Muscle of arm (tissue), 12 donors: ENCODE data around the gene ZNF236. TPM values are rescaled to one million over a fixed set of nuclear protein-coding genes. Genes with fewer than 3 reads are reported as not detected.

Source experiments
- DNase-seq: peaks from one replicate; pipeline ENCODE4 v3.0.0-alpha.2; 2013
- polyA plus RNA-seq, 12 donors: library from polyadenylated mRNA; unstranded; fragments of 120-200 nt; gene quantifications; one replicate each; pipeline ENCODE4 v1.2.1, GENCODE V29; 2013; ENCODE audit not compliant: insufficient read length in 12 of 12

ZNF236 gene
- polyA plus RNA-seq, 12 donors = 5.9 to 14.8 (median 7.3) TPM; not detected in 1

DNA sequence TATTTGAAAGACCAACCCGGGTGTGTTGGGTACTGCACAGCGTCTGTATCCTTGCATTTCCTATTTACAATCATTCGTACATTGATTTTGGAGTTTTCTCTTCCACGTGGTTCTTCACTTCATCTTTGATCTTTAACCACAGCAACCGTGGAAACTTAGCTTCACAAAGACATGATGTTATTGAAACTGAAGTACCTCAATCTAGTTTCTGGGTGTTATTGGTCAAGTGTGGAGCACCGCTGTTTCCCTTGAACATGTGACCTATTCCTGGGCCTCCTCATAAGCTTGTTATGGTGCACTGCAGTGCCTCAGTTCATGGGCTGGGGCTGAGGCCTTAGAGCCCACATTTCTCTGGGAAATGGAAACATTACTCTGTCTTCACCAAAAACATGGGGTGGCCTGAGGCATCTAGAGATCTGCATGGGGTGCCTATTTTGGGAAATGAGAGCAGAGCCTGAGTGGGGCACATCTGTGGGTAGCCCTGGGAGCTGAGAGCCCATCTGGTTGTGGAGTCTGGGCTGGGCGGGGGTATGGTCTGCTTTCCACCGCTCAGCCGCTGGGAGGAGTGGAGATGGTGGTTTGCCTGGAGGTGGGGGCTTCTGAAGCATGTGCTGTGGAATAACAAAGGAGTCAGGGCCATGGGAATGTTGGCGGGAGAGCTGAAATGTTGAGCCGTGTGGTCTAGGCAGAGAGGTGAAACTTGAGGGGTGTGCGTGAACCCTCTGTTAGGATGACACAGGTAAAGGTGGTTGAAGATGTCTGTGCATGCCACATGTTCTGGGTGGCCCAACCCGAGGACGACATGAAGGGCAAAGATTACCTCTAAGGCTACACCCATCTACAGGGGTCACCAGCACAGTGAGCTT is 37.4 kb downstream of the ZNF236 start:
- no peak for DNase-seq

- DNase-seq = no peak
Observed at GRCh38 chr18:76860411-76860810, 38.1 kb downstream of the ZNF236 start.

- no peak for DNase-seq
Observed at GRCh38 chr18:76866666-76867065, 44.3 kb downstream of the ZNF236 start.

- DNase-seq = no peak
Observed at GRCh38 chr18:76873311-76873710, 51.0 kb downstream of the ZNF236 start.

- DNase-seq = no peak
Observed at GRCh38 chr18:76873713-76874112, 51.4 kb downstream of the ZNF236 start.

DNA sequence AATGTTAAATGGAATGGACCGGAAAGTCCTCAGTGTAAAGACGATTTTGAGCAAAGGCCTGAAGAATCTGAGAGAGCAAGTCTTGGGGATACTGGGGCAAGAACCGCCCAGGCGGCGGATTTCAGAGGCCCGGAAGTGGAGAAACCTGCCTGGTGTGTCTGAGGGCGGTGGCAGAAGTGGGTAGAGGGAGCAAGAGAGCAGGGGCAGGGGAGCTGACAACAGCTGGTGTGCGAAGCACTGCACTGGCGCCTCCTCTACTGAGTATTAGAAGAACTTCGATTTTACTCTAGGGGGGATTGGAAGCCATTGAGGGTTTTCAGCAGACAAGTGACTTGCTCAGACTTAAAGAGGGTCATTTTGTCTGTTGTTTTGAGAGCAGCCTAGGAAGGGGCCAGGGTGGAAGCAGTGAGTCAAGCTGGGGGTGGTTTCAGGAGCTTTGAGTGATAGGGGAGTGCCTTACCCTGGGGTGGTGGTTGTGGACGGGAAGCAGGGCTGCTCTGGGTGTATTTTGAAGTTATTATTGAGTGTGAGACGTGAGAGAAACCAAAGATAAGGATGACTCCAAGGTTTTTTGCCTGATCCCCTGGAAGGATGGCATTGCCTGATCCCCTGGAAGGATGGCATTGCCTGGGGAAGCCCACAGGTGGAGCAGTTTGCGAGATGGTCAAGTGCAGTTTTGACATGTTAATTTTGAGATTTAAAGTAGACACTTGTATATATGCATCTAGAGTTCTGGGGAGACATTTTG is 52.5 kb downstream of the ZNF236 start:
- DNase-seq = no peak

DNA sequence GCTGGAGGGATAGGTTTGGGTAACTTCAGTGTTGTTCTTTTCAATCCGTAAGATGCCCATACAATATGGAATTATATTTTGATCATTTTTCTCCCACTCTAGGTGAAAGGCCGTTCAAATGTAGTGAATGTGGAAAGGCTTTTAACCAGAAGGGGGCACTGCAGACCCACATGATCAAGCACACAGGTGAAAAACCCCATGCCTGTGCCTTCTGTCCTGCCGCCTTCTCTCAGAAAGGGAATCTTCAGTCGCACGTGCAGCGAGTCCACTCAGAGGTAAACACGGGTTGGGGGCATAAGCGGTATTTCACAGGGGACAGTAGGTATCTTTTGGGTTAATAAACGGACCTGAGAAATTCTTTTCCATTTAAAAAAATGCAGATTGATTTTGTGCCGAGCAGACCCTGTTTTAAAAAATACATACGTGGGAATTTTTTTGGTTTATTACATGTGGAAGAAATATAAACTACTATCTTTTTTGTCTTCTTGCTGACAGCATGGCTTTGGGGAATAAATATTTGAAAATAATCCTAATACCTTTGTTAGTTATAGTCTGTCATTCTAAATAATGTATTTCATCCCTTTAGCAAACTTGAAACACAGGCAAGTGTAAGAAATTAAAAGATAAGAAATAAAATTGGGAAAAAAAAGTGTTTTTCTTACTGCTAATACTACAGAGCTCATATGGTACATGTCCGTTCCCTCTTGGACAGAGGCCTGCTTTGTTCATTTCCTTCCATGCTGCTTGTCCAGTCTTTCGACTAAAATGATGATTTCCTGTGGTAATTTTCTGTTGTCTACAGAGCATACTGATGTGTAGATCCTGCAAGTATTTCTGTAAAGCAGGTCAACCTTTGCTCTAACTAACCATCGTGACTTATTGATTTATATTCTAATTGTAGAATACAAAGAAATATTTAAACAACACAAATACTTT is 53.3 kb downstream of the ZNF236 start:
- peak; percentile 19 for DNase-seq

DNA sequence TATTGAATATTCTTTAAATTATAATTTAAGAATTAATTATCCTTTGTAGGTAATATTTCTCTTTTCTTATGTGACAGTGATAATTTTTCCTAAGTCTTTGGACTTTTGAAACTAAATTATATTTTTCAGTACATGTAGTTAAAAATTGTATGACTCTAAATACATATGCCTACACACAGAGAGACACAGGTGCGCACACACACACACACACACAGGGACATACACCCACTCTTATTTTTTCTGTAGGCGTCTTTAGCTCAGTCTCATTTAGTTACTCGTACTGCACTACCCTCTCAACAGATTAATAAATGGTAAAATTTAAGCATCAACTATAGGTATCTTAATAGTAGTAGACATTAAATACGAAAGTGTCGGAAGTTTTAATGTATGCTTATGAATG is 56.1 kb downstream of the ZNF236 start:
- no peak for DNase-seq

DNA sequence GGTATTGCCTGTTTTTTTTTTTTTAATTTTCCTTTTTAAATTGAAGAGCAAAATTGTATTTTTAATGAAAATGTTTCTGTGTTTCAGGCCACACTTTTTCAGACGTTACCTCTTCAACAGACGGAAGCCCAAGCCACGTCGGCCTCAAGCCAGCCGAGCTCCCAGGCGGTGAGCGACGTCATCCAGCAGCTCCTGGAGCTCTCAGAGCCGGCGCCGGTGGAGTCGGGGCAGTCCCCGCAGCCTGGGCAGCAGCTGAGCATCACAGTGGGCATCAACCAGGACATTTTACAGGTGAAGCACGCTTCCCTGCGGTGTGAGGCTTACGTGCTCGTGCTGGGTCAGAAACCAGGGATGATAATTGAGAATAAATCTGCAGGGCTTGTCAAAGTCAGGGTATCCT is 57.7 kb downstream of the ZNF236 start:
- no peak for DNase-seq

DNA sequence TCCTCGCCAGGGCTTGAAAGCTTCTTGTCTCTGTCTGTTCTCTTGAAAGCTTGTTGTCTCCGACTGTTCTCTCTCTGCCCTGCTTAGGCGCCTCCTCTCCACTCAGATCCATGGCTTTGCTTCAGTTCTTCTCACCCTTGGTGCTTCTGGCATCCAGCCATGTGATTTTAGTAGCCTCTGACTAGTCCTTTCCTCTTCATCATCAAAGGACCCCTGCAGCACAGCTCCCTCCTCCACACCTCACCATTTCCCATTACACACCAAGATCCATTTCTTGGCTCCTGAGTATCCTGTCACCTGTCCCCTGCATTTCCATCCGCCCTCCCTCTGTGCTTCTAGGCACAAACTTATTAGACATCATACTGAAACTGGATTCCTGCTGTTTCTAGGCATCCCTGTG is 59.4 kb downstream of the ZNF236 start:
- no peak for DNase-seq

- no peak for DNase-seq
Observed at GRCh38 chr18:76882146-76882545, 59.8 kb downstream of the ZNF236 start.

DNA sequence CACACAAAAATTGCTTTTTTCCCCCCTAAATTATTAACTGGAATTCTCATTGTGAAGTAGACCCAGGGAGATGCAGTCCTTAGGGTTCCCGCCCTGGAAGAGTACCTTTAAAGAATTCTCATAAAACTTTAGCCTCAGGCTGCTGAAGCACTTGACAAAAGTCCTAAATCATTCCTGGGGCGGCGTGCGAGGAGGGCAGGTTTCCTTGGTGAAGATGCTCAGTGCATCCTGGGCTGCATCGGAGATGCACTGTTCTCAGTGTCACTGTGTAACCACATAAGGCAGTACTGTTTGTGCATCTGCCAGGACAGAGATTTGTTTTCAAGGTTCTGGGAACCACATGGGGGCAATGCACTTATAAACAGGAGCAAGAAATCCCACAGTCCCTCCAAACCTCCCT is 62.6 kb downstream of the ZNF236 start:
- DNase-seq = no peak

DNA sequence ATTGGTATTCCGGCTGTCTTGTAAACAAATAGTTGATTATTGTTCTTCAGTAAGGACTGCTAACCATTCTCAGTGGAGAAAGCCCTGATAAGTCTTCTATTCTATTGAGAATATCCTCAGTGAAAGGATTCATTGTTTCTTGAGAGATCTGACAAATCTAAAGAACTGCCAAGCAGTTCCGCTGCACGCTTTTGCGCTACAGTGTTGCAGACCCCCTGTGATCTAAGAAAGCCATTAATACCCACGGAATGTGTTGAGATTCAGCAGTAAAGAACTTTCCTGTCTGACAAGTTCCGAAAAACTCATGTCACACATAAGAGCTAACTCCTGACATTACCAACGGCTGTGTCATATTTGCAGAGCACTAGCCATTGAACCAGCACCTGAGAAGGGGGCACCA is 63.8 kb downstream of the ZNF236 start:
- DNase-seq = no peak

DNA sequence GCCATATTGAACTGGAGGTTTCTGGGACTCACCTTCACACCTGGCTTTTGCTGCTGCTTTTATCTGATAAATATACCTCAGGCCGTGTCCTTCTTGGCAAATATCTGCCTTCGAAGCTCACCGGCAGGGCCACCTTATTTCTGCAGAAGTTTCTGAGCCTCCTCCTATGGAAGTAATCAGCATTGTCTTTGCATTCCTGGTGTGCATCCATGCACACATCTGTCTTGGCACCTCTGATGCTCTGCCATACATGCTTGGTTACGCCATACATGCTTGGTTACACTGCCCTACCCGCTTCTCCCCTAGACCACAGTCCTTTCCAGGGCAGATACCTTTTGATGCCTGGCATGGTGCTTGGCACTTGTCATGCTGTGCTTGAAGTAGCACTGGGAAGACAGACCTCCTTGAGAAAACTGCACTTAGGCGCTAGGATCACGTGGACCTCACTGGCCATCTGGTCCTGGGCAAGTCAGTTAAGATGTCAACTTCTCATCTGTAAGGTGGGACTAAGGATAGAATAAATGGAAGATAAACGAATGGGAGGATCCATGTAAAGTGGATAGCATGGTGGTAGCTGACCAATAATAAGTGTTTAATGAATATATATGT is 66.8 kb downstream of the ZNF236 start:
- no peak for DNase-seq

GRCh38 chr18:76892832-76893231 is 70.5 kb downstream of the ZNF236 start:
- no peak for DNase-seq

- DNase-seq = no peak
Observed at GRCh38 chr18:76894566-76895346, 72.4 kb downstream of the ZNF236 start.

GRCh38 chr18:76895498-76895897 is 73.1 kb downstream of the ZNF236 start:
- no peak for DNase-seq

GRCh38 chr18:76896677-76897076 is 74.3 kb downstream of the ZNF236 start:
- no peak for DNase-seq

DNA sequence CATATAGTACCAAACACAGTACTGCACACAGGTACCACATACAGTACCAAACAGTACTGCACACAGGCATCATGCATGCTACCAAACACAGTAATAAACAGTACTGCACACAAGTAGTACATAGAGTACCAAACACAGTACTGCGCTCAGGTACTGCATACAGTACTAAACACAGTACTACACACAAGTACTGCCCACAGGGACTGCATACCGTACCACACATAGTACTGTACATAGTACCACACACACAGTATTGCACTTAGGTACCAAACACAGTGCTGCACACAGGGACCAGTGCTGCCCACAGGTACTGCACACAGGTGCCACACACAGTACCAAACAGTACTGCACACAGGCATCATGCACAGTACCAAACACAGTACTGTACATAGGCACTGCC is 74.9 kb downstream of the ZNF236 start:
- no peak for DNase-seq

DNA sequence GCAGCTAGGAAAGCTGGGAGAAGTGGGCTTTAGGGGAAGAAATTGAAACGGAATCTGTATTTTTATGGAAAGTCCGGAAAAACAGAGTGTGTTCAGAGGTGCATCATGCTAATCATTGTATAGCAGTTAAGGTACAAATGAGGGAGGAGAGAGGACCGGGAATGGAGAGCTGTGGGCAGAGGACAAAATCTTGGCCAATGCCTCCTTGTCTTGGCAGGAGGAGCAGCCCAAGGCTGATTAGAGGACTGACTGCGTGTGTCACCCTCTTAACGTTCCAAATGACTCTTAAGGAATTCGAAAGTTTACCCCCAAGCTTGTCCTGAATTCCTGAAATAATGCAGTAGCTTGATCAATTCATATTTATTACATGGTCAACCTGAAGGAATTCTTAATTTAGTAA is 81.0 kb downstream of the ZNF236 start:
- no peak for DNase-seq

DNA sequence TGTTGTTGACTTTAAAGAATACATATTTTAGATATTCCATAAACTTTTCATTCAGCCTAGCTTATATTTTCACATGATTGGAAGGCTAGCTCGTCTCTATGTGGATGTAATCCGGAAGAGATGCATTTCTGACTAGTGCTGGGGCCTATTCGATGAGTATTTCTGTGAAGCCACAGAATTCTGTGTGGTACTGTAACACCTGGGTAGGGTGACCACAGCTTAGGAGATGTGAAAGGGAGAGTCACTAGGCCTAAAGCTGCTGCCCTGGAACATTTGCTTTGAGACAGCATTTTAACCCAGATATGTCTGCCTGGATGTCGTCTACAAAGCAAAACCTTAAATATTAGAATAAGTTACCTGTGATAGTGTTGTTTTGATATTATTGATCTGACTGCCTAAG is 83.5 kb downstream of the ZNF236 start:
- no peak for DNase-seq
